ENCODE results near the gene CACNA1I. TPM values are rescaled to one million over a fixed set of nuclear protein-coding genes. Genes with fewer than 3 reads are reported as not detected.

CACNA1I gene
- total and polyA plus RNA-seq, 7 donors = under 0.01 to 0.95 (median 0.15) TPM; not detected in 3

DNA sequence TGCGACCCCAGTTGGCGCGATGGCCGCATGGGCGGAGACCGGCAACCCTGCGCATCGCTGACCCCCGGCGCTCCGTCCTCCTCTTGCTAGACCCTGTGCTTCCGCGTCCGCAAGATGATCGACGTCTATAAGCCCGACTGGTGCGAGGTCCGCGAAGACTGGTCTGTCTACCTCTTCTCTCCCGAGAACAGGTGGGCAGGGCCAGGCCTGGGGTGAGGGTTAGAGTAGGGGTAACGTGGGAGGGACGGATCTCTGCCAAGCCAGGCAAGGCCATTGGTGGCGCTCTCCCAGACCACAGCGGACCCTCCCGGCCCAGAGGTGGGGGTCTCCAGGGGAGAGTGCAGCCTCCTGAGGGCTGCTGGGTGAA lies 92.1 kb downstream of the CACNA1I start:
- no peak overlapping the region for H3K27ac ChIP-seq
- DNase-seq = no peak
- H3K36me3 ChIP-seq = no peaks in the 10 kb centered on the region
- H3K27me3 ChIP-seq = peaks cover 33 to 91% (median 78%) of the 10 kb centered on the region in 3 donors
- intact Hi-C loops (cut with DNase I) = no loop called here
- WGBS, 2 donors = 18 to 21% methylated on average over 26 of the region's 26 CpGs
- no peak overlapping the region for H3K4me3 ChIP-seq
- TF ChIP-seq POLR2A (IDR thresholded peaks at IDR 0.05) (no peak), POLR2AphosphoS5 (IDR thresholded peaks at IDR 0.05) (no peak), EP300 (IDR thresholded peaks at IDR 0.05) (no peak)
- TF ChIP-seq, protein P1, sequence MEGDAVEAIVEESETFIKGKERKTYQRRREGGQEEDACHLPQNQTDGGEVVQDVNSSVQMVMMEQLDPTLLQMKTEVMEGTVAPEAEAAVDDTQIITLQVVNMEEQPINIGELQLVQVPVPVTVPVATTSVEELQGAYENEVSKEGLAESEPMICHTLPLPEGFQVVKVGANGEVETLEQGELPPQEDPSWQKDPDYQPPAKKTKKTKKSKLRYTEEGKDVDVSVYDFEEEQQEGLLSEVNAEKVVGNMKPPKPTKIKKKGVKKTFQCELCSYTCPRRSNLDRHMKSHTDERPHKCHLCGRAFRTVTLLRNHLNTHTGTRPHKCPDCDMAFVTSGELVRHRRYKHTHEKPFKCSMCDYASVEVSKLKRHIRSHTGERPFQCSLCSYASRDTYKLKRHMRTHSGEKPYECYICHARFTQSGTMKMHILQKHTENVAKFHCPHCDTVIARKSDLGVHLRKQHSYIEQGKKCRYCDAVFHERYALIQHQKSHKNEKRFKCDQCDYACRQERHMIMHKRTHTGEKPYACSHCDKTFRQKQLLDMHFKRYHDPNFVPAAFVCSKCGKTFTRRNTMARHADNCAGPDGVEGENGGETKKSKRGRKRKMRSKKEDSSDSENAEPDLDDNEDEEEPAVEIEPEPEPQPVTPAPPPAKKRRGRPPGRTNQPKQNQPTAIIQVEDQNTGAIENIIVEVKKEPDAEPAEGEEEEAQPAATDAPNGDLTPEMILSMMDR (IDR thresholded peaks at IDR 0.05) = no peak
- peaks cover 0 to 20% (median 13%) of the 10 kb centered on the region in 4 donors for H3K4me1 ChIP-seq
- H3K9me3 ChIP-seq = no peaks in the 10 kb centered on the region

- no peaks in the 10 kb centered on the region for H3K36me3 ChIP-seq
- no peak for TF ChIP-seq EP300 (IDR thresholded peaks at IDR 0.05)
- no peak for TF ChIP-seq POLR2A (IDR thresholded peaks at IDR 0.05)
- no peak for TF ChIP-seq POLR2AphosphoS5 (IDR thresholded peaks at IDR 0.05)
- TF ChIP-seq, protein P1 (IDR thresholded peaks at IDR 0.05) = no peak
- intact Hi-C loops (cut with DNase I) = no loop called here
- WGBS, 2 donors = 19 to 48% methylated on average over 22 of the region's 22 CpGs
- H3K4me3 ChIP-seq = no peak overlapping the region
- no peak overlapping the region for H3K27ac ChIP-seq
- DNase-seq = no peak
- H3K4me1 ChIP-seq = peaks cover 0 to 20% (median 13%) of the 10 kb centered on the region in 4 donors
- H3K9me3 ChIP-seq = no peaks in the 10 kb centered on the region
- H3K27me3 ChIP-seq = peaks cover 33 to 80% (median 69%) of the 10 kb centered on the region in 3 donors
These were observed 93.2 kb downstream of the CACNA1I start for GRCh38 chr22:39663751-39664150.

- 11 to 12% methylated on average over 44 of the region's 44 CpGs for WGBS, 2 donors
- H3K36me3 ChIP-seq = no peaks in the 10 kb centered on the region
- no peak overlapping the region for H3K27ac ChIP-seq
- no peak for DNase-seq
- H3K4me1 ChIP-seq = peaks cover 0 to 20% (median 13%) of the 10 kb centered on the region in 4 donors
- no peak overlapping the region for H3K4me3 ChIP-seq
- intact Hi-C loops (cut with DNase I) = no loop called here
- peaks cover 33 to 71% (median 62%) of the 10 kb centered on the region in 3 donors for H3K27me3 ChIP-seq
- TF ChIP-seq POLR2A (IDR thresholded peaks at IDR 0.05) (no peak), POLR2AphosphoS5 (IDR thresholded peaks at IDR 0.05) (no peak), EP300 (IDR thresholded peaks at IDR 0.05) (no peak)
- TF ChIP-seq, protein P1 (IDR thresholded peaks at IDR 0.05) = no peak
- H3K9me3 ChIP-seq = no peaks in the 10 kb centered on the region
These were observed 94.1 kb downstream of the CACNA1I start for GRCh38 chr22:39664485-39665200.

- Histone ChIP-seq H3K27me3 (peaks cover 33 to 66% (median 56%) of the 10 kb centered on the region in 3 donors), H3K4me1 (peaks cover 0 to 20% (median 13%) of the 10 kb centered on the region in 4 donors), H3K36me3 (no peaks in the 10 kb centered on the region), H3K4me3 (no peak overlapping the region), H3K9me3 (no peaks in the 10 kb centered on the region), H3K27ac (no peak overlapping the region)
- no peak for DNase-seq
- 56 to 62% methylated on average over 8 of the region's 8 CpGs for WGBS, 2 donors
- intact Hi-C loops (cut with DNase I) = no loop called here
- no peak for TF ChIP-seq EP300 (IDR thresholded peaks at IDR 0.05)
- TF ChIP-seq POLR2A (IDR thresholded peaks at IDR 0.05) = no peak
- no peak for TF ChIP-seq POLR2AphosphoS5 (IDR thresholded peaks at IDR 0.05)
- TF ChIP-seq, protein P1 (IDR thresholded peaks at IDR 0.05) = no peak
These were observed 94.7 kb downstream of the CACNA1I start for GRCh38 chr22:39665229-39665628.

All from sigmoid colon (tissue), 7 donors.